GM19395 (cell line): ENCODE measurements around the gene EXOC3L1.

Experiments used
- ATAC-seq: cut with Tn5 transposase; IDR thresholded peaks from one replicate; pipeline ENCODE4 v1.9.1; 2021; ENCODE audit warnings: mild to moderate bottlenecking, moderate library complexity; ENCODE audit not compliant: unreplicated experiment

Gene EXOC3L1, protein sequence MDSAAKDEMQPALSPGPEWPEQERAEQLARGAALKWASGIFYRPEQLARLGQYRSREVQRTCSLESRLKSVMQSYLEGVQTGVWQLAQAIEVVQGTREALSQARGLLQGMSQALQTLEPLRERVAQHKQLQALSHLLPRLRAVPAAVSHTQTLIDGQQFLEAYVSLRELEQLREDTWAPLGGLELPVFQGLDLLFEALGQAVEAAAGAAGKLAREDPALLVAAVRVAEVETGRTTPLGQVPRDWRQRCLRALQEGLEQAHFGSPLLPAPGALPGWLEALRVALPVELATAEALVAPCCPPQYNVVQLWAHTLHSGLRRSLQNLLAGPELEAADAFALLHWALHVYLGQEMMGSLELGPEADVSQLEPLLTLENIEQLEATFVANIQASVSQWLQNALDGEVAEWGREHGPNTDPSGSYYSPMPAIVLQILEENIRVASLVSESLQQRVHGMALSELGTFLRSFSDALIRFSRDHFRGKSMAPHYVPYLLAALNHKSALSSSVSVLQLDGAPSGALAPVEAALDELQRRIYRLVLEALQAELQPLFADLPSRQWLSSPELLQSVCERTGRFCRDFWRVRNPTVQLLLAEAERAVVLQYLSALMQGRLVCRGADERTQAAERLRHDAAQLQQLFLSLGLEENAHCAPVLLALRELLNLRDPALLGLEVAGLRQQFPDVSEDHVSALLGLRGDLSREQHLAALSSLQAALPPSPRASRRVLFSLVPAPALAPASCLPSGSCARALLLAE

DNA sequence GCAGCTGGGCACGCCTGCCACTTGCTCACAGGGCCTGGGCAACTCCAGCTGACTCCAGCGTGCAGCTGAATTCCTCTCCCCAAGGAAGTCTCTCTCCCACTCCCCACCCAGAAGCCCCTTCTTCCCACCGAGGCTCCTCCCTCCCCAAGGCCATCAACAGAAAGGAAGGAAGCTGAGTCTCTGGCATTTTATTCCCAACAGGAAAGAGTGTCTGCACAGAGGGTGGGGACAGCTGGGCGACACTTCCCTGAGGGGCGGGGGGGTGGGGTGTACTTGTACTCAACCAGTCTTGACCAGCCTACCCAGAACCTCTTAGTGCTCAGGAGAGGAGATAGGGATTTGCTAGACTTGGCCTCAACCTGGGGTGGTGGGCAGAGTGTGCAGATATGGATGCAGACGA, at the start of gene EXOC3L1:
EXOC3L1 (minus strand) TSS at position 96 of the 400 bp plus-strand sequence. CDS start 460 bp downstream, outside the sequence.
- no peak for ATAC-seq

DNA sequence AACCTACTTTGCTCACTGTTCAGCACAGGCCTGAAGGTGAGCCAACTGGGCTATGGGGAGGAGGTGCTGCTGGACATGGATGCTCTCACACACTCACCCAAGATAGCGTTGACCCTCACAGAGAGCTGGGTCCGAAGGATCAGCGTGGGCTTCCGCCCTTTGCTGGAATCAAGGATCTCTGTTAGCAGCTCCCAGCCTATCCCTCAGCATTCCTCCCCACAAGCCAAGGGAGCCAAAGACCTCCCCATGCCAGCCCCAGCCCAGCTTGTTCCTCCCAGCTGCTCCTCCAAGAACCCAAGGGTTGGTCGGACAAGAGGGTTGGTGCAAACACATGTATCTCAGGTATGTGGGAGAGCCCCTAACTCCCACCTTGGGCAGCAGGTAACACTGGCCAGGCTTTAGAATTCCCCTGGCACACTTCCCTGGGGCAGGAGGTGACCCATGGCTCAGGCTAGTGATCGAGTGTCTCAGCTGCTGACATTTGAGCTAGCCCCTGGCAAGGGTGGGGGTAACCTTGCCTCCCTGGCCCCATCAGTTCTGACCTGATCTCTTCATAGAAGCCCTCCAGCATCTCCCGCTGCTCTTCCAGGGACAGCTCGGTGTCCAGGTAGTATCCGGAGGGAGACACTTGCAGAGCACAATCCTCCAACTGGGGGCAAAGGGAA, 49.0 kb upstream of the EXOC3L1 start:
- ATAC-seq, result no peak

DNA sequence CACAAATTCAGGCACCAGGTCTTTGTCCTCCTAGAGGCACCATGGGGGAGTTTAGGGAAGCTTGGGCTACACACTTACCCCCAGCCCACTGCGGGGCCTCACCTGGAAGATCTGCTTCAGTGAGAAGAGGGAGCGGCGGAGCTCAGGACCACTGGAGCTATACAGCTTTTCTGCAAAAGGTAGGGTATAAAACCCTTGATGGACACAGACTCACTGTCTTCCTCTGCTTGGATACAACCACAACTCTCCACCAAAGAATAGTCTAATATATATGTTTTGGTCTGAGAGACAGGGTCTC, 48.3 kb upstream of the EXOC3L1 start:
- no peak for ATAC-seq

DNA sequence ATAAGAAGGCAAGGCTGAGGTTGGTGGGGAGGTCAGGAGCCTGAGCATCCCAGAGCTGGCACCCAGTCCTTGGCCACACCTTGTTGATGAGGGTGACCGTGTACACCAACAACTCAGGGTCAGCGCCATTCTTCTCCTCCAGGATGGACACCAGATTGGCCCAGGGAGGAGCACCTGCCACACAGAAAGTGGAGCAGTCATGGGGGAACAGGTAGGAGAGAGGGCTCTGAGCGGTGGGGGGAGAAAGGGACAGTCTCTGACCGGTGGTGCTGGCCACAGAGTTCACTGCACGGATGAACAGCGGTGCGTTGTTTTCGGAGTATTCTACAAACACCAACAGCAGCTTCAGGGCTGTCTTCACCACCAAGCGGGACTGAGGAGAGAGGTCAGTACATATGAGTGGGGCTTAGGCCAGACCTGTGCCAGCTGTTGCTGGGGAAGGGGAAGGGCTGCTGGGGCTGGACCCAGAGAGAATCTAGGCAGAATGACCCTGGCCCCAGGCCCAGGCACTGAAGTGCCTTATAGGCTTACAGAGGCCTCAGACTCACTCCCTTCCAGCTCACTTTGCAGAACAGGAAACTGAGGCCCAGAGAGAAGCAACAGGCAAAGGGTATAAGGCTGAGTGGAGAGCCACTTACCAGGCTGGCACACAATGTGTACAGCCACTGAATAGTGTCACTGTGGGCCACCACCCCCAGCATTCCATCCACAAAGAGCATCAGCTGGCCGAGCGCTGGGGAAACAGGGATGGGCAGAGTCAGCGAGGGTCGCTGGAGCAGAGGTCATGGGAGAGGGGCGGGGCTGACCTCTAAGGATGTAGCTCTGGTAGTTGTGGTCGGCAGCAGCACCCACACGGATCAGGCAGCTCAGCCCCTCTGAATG, 47.7 kb upstream of the EXOC3L1 start:
- ATAC-seq, result no peak

DNA sequence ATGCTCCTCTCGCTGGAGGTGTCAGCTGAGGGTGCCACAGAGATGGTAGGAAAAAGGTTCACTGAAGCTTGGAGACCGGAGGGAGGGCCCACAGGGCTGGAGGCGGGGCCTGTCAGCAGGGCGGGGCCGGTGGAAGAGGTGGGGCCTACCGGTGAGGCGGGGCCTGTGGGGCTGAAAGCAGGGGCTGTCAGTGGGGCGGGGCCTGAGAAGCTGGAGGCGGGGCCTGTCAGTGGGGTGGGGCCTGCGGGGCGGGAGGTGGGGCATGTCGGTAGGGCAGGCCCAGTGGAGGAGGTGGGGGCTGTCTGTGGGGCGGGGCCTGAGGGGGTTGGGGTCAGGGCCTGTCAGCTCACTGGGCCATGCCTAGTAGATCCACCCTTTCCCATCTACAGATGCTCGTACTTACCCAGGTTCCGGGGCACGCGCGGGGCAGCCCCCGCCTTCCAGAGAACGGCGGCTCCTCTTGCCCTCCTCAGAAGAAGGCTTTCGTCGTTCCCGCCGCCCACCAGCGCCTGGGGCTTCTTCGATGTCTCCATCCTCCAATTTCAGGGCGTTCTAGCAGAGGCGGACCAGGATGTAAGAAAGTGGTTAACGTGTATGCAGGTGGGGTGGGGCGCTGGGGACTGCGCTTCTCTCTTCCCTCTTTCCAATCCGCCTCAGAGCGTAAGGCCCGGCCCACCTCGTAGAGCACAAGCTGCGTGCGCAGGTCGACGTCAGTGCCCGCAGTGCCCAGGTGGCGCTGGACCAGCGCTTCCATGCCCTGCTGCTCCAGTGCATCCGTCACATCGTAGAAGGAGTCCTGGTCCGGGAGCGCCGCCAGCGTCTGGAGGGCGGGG, 46.8 kb upstream of the EXOC3L1 start:
- ATAC-seq, result no peak

DNA sequence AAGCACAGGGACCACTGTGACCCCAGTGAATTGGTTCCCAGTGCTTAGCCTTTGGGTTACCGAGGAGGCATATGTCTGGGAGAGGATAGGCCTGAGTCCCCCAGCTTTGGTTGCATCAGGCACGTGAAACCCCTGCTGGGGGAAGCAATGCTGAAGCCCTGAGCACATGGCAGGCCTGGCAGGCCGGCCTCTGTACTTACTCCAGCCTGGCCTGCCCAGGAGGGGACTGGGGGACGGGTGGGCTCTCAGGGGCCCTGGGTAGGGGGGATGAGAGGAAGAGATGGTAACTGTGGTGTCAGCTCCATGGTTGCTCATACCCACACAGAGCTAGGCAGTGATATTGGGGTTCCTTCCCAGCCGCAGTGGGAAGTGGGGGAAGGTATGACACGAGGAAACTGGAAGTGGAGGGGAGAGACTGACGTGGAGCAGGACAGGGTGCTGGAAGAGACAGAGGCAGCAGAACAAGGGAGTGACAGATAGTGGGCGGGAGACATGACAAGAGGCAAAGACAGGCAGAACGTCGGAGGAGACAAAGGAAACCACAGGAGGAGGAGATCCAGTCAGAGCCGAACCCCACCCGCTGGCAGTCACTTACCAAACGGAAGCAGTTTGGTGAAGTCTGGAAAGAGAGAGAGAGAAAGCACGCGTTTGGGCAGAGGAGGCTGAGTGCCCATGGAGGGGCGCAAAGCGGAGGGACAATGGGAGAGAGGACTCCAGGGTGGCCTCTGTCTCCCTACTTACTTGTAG, 46.1 kb upstream of the EXOC3L1 start:
- ATAC-seq, result no peak

DNA sequence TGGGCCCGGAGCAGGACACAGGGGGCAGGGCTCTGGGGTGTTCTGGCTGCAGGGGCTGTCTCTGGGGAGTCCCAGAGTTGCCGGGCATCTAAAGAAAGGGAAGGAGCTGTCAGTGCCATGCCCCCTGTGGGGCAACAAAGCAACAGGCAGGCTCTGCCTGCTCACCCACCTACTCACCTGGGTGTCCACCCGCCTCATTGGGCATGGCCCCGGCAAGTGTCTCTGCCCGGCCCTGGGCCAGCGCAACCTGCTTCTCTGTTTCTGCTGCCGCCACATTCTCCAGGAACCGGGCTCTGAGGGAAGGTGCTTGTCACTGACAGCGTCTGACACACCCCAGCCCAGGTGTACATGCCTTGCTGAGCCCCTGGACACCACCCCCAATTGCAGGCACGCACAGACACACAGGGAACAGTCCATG, 44.3 kb upstream of the EXOC3L1 start:
- ATAC-seq, result no peak

DNA sequence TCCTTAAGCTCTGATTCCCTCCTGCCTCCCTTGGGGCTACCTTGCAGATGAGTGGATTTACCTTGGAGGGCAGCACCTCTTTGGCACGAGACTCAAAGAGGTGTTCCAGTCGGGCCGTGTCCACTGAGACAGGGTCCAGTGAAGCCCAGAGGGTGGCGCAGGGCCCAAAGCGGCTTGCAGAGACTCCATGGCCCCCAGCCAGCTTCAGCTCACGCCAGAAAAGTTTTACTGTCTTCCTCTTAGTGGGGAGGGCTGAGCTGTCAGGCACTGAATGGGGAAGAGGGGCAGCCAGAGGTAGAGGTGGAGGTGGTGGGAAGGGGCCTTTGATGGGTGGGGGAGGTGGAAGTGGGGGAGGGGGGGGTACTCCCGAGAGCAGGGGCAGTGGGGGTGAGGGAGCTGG, 43.7 kb upstream of the EXOC3L1 start:
- no peak for ATAC-seq

DNA sequence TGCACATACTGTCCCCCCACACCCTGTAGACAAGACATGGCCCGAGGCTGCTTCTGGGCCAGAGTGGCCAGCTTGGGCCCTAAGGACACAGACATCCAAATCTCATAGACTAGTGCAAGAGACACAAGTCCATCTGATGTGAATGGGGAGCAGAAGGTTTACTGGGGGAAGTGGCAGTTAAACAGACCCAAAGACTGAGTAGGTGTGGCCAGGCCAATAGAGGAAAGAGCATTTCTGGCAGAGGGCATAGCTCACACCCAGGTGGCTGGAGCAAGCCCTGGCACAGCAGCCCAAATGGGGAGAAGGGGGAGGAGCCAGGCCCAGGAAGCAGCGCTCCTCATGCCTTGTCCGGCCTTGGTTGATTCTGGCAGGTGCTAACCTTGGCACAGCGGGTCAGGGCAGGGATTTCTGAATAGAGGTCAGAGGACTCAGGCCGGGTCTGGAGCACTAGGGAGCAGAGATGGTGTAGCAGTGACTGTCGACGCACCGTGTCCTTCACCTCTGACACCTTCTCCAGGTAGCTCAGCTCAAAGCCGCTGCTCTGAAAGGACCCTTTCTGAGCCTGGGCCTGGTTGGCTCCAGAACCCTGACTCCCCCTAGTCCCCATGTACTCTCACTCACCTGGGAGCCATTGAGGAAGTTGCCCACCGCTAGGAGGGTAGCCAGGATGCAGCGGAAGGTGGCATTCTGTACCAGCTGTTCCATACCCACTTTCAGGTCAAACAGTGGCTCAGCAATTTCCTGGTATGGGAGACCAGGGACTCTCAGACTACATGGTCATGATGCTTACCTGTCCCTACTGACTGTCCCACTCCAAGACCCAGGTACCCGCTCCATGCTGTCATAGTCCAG, 41.1 kb upstream of the EXOC3L1 start:
- ATAC-seq, result no peak

DNA sequence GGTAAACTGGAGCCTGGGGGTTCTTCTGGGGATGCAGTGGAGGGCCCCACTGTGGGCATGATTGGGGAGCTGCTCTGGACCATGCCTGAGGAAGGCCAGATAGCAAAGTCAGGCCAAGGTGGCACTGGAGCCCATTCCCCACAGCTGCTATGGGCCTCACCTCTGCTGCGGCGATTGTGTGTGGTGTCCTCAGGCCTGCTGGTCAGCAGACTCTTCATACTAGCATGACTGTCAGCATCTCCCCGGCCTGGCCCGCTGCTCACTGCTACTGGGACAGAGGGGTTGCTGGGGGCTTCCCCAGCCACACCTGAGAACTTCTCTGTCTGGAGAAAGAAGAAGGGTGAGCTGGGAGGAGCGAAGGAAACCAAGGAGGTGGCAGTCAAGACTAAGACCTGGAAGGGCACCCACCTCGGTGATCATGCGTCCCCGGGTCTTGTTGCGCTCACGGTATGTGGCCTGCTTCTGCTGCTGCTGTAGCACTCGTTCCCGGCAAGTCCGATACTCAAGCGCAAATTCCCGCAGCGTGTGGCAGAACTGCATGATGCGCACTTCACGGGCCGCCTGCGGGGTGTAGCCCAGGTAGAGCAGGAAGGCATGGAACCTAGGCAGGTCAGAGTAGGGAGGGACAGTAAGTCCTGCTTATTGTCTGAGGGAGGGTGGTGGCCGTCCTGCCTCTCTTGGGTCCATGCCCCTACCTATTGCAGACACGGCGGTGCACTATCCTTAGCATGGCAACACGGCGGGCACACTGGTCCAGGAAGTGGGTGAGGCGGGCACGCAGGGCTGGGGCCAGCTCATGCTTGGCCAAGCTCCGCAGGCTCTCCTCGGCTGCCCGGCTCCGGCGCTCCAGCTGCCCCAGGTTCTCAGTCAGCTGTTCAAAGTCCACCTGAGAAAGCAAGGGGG, 40.2 kb upstream of the EXOC3L1 start:
- no peak for ATAC-seq

DNA sequence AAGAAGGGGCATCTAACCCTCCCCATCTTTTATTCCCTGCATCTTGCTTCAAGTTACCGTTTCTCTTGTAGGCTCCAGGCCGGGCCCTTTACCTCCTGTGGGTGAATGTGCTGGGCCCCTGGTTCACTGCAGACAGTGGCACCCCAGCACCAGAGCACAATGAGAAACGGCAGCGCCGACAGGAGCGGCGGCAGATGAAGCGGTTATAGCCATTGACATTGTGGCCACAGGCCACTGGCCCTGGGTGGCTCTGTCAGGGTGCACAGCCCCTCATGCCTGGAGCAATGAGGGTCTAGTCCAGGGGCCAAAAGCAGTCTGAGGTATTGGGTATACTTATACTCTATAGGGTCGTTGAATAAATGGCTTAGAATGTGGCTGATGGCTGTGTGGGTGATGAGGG, 39.0 kb upstream of the EXOC3L1 start:
- no peak for ATAC-seq

DNA sequence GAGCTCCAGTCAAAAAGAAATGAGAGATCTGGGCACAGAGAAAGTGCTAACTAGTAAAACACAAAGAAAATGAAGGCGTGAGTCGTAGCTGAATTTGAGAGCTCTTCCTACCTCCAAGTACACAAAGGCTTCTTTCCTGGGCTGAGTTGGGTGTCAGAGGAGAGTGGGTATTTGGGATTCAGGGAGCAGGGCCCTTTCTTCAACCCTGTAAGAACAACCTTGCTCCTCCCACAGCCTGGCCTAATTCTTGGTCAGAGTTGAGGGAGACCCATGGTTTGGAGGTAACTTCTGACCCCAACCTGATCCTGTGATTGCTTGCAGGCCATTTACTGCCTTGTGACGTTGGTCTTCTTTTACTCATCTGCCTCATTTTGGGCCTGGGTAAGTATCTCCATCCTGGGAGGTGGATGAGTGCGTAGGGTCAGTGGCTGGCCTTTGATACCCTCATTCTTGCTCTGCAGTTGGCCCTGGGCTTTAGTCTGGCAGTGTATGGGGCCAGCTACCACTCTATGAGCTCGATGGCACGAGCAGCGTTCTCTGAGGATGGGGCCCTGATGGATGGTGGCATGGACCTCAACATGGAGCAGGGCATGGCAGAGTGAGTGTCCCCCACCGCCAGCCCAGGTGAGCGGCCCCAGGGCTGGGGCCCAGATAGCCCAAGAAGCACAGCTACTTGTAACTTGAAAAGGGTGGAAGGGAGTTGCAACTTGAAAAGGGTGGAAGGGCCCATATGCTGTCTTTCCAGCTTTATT, 38.3 kb upstream of the EXOC3L1 start:
- ATAC-seq, result no peak

DNA sequence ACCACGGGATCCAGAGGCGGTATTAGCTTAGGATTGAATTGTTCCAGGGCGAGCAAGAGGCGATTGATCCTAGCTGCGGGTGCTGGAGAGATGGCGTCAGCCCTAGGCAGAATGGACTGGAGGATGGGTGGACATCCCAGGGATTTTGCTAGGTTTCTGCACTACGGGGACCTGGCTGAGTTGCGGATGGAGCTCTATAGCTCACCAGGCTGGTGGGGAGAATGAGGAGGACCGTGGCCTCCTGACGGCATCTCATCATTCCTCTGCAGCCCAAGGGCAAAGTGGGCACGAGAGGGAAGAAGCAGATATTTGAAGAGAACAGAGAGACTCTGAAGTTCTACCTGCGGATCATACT, 37.6 kb upstream of the EXOC3L1 start:
- ATAC-seq, result no peak

DNA sequence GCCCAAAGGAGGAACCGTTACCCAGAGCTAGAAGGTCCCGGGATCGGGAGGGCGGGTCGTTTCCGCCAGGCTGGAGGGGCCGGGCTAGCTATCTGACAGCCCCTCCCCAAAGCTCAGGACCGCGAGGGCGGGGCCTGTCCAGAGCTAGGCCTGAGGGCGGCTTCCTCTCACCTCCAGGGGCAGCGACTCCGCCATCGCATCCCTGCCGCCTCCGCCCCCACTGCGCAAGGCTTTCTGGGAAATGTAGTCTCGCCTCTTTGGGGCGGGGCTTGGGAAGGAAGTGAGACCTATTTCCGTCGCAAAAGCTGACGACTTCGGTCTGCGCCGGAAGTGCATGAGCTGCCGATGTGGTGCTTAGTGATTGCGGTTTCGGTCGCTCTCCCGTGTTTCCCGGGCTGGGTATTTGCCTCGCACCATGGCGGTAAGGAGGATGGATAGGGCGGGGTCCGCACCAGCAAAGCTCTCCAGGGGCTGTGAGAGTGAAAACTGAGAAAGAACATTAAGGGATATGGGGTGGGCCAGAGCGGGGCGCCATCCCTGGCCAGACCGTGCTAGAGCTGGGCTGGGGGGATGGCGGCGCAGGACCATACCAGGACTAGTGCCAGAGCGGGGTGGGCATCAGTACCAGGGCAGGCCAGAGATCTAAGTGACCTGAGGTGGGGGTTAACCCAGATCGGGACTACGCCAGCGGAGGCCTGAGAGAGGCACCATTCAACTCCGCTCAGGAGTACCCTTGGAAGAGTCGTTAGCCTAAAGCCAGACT, 37.0 kb upstream of the EXOC3L1 start, which contains the start of gene TMEM208:
TMEM208 (plus strand) TSS at position 327 of the 763 bp plus-strand sequence; CDS start at position 416, 89 bp downstream.
- peak; percentile 89 for ATAC-seq

DNA sequence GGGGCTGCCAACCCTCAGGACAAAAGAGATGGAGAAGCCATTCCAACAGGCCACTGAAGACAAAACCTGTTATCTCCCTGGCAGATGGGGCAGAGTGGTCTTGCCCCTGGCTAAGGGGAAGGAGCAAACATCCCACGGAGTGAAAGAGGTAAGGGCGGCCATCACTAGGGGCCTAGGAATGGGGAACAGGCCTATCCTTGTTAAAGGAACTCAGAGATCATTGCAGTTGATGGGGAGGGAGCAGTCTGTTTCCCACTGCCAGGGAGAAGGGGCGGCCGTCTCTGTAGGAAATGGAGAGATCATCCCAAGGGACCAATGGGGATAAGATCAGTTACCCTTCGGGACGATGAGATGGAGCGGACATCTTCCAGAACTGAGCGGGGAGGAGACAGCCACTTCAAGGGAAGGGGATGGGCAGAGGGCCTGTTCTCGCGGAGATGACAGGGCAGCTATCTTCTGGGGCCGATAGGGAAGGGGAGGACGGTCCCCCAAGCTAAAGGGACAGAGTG, 36.4 kb upstream of the EXOC3L1 start:
- no peak for ATAC-seq

DNA sequence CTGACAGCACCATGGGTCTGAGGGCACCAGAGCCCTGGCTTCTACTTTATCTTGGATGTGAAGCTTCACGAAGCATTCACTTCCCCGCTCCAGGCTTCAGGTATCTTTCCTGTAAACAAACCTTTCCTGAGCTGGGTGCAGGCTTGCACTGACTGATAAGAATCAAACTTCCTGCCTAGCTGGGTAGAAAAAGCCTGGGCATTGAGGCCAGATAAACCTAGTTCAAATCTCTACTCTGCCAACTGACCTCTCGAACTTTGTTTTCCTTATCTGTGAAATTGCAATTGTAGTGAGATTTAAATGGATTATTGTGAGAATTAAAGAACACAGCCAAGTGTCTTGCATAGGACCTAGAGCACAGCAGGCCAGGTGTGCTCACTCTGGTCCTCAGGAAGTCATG, 34.1 kb upstream of the EXOC3L1 start:
- ATAC-seq, result no peak
